HG02973 (cell line): Measurements from ENCODE around the gene CDHR3.

Source experiments
- ATAC-seq: cut with Tn5 transposase; IDR thresholded peaks from one replicate; pipeline ENCODE4 v1.9.1; 2021; ENCODE audit warnings: moderate library complexity; ENCODE audit not compliant: unreplicated experiment

The CDHR3 gene, protein sequence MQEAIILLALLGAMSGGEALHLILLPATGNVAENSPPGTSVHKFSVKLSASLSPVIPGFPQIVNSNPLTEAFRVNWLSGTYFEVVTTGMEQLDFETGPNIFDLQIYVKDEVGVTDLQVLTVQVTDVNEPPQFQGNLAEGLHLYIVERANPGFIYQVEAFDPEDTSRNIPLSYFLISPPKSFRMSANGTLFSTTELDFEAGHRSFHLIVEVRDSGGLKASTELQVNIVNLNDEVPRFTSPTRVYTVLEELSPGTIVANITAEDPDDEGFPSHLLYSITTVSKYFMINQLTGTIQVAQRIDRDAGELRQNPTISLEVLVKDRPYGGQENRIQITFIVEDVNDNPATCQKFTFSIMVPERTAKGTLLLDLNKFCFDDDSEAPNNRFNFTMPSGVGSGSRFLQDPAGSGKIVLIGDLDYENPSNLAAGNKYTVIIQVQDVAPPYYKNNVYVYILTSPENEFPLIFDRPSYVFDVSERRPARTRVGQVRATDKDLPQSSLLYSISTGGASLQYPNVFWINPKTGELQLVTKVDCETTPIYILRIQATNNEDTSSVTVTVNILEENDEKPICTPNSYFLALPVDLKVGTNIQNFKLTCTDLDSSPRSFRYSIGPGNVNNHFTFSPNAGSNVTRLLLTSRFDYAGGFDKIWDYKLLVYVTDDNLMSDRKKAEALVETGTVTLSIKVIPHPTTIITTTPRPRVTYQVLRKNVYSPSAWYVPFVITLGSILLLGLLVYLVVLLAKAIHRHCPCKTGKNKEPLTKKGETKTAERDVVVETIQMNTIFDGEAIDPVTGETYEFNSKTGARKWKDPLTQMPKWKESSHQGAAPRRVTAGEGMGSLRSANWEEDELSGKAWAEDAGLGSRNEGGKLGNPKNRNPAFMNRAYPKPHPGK

DNA sequence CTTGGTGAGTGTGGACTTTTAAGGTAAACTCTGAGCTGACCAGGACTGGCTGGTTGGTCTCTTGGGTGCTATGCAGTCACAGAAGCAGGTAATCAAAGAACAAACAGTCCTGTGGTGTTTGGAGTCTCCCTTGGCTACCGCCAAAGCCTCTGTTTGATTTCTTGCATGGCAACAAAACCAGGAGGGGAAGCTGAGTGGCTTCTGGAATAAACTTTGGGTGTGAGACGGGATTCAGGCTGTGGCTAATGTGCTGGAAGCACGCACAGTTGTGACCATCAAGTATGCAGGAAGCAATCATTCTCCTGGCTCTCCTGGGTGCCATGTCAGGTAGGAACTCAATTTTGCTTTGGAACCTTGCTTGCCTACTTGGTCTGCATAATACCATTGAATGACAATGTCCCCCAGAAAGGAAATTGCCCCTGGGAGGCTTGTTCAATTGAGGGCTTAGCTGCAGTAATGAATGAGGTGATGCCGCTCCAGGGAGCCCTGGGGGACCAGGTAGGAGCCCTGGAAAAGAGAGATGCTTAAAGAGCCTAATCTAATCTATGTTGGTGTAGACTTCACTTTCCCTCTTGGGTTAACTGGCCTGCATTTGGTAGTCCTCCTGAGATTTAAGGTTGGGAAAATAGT is at the start of gene CDHR3:
Gene CDHR3, plus strand, starts transcription at position 227 of the 630 bp plus-strand sequence. Its CDS starts 55 bp downstream, at position 282.
- no peak for ATAC-seq

GRCh38 chr7:105913947-105914346 is 49.1 kb upstream of the CDHR3 start:
- ATAC-seq, result no peak

GRCh38 chr7:105916603-105917002 is 46.5 kb upstream of the CDHR3 start:
- no peak for ATAC-seq

DNA sequence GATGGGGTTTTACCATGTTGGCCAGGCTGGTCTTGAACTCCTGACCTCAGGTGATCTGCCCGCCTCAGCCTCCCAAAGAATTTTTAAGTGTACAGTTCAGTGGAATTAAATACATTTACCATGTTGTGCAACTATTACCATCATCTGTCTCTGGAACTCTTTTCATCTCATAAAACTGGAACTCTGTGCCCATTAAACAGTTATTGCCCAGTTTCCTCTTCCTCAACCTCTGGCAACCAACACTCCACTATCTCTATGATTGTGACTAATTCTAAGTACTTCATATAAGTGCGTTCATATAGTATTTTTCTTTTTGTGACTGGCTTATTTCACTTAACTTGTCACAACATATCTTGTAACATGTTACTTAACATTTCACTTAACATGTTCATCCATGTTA is 45.4 kb upstream of the CDHR3 start:
- ATAC-seq, result no peak

DNA sequence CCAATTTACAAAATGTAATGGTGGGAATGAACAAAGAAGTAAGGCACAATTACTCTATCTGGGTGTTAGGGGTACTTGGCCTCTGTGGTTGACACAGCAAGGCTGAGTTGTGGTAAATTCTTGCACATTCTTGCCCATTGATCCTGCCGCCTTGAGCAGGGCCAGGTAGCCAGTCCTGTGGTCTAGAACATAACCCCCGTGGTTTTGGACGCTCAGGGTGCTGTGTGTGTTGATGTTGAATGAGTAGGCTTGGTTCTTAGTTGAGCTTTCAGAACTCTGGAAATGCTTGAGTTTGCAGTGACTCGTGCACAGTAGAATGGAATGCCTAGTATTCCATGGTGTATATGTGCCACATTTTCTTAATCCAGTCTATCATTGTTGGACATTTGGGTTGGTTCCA is 42.3 kb upstream of the CDHR3 start:
- no peak for ATAC-seq

- ATAC-seq, result no peak
Observed at GRCh38 chr7:105924945-105925344, 38.1 kb upstream of the CDHR3 start.

DNA sequence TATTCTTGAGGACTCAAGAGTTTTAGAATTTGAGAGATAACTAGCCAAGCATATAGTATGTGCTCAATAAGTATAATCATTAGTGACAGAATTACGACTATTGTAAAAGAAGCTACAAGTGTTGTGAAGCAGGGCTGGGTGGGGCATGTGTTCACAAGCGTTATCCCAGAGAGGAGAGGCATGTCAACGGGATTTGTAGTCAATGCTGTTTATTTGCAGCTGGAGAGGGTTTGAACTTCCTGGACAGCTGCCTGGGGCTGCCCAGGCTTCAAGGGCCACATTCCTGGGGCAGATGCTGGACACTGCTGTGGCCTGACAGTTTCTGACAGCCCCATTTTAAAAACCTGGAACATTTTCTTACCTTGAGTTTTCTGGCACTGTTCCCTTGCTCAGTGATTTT is 36.9 kb upstream of the CDHR3 start:
- no peak for ATAC-seq

- no peak for ATAC-seq
Observed at GRCh38 chr7:105931179-105931578, 31.9 kb upstream of the CDHR3 start.

DNA sequence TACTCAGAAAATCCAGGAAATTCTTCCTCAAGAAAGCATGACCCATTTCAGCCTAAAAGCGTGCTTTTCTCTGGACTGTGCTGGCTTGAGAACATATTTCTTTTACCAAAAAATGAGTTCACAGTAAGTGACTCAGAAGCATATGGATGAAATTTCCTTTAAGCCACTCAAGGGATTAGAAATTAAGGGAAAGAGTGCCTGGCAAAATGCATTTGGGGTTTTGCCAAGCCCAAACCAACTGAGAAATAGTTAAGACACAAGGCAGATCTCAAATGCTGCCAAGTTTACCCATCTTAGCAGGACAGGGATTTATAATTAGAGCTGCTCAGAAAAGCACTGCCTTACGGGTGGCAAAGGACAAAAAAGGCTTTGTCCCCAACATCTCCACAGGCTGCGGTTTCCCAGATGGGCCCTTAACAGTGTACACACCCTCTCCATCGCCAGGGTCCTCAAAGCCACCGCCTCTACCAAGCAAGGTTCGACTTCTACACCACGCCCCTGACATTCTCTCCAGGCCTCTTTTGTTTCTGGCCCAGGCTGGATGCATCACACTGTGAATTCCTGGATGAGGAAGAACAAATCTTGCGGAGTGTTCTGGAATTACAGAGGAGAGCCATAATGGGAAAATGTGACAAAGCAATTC is 30.1 kb upstream of the CDHR3 start:
- no peak for ATAC-seq

DNA sequence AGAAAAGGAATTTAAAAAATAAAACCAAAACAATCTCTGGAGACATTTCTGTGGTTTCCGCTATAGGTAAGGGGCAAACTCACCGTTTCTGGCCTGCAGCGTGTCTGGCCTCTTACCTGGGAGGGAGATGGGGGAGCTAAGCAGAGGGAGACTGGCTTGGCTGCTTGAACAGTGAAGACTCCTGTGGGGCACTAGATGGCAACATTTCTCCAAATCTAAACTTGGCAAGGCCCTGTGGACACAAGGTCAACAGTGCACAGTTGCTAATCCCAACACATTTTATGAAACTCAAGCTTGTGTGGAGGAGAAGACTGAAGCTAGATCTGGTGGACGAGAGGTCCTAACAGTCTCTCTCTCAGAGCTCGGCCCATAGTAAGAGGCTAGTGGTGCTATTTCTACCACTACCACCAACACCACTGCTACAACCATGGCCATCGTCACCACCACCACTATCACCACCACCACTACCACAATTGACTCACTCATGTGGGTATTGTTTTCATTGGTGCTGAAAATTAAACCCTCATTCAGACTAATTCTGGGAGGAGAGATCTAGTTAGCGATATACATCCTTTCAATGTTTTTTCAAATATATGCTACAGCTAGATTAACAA is 28.4 kb upstream of the CDHR3 start:
- no peak for ATAC-seq

- no peak for ATAC-seq
Observed at GRCh38 chr7:105935250-105935649, 27.8 kb upstream of the CDHR3 start.

- ATAC-seq, result no peak
Observed at GRCh38 chr7:105937411-105937810, 25.7 kb upstream of the CDHR3 start.

- no peak for ATAC-seq
Observed at GRCh38 chr7:105940109-105940508, 23.0 kb upstream of the CDHR3 start.

GRCh38 chr7:105941596-105941995 is 21.5 kb upstream of the CDHR3 start:
- no peak for ATAC-seq

DNA sequence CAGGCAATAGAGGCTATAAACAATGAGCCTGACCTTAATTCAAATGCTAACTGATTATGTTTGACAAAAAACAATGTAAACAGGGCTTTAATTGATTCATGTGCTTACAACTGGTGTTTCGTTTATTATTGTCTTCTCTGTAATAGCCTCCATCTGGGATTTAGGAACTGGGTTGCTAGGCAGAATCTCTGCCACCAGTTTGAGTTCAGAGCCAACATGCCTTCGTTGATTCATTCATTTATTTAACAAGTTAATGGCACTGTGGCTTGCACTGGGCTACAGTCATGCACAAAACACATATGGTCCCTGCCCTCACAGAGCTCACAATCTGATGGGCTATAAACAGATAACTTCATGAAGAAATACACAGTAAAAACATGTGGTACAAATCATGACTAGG is 19.6 kb upstream of the CDHR3 start:
- ATAC-seq, result no peak

DNA sequence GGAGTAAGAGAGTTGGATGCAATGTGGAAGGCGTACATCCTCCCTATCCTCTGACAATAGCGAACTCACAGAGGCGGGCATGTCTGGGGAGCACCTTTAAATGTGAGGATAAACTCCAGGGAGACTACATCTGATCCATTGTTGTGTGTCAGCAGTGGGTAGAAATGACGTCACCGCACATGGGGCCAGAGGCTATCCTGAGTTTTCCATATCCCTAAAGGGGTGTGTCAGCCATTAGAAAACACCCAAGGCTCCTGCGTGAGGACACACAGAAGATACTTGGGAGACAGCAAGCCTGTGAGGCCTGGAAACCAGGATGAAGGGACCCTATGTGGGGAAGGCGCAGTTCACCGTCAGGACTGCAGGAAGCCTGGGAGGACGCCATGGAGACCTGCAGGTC is 17.2 kb upstream of the CDHR3 start:
- no peak for ATAC-seq

DNA sequence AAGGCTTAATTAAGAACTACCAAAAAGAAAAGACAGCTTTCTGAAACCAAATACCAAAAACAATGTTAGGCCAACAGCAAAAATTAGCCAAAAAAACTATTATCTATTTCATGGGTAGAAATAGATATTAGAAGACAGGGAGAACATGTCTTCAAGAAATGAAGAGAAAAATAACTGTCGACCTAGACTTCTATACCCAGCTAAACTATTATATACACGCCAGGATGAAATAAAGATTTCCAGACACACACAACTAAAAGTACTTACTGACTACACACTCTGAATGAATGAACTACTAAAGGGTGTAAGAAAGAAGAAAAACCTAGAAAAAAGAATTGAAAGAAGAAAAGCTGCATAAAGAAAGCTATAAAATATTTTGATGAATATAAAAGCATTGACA is 11.5 kb upstream of the CDHR3 start:
- ATAC-seq, result no peak

- no peak for ATAC-seq
Observed at GRCh38 chr7:105952917-105953595, 10.0 kb upstream of the CDHR3 start.

GRCh38 chr7:105954711-105955110 is 8.4 kb upstream of the CDHR3 start:
- no peak for ATAC-seq
